K562 (cell line): ENCODE data around the gene ENO3.

Experiments
- CTCF ChIP-seq, 3 experiments: IDR thresholded peaks in 2 of 3; conservative IDR thresholded peaks in 1 of 3; 2 replicates each; pipeline ENCODE4 v1.5.1; 2011 to 2012; ENCODE audit warnings: low read length in 3 of 3, mild to moderate bottlenecking in 3 of 3, control low read depth in 2 of 3, improper control_type of control experiment in 1 of 3, inconsistent platforms in 1 of 3, low read depth in 1 of 3, mixed read lengths in 1 of 3, moderate library complexity in 1 of 3; ENCODE audit not compliant: insufficient read depth in 2 of 3
- ESRRA ChIP-seq: fragments of 450-650 bp; IDR thresholded peaks from 2 replicates; pipeline ENCODE4 v1.6.1; 2014; ENCODE audit warnings: low read depth, mild to moderate bottlenecking, moderate library complexity, borderline replicate concordance
- PTRF ChIP-seq: fragments of 450-650 bp; IDR thresholded peaks from 2 replicates; pipeline ENCODE4 v1.6.1; 2016; ENCODE audit warnings: mild to moderate bottlenecking, missing genetic modification characterization, missing compliant biosample characterization

- TF ChIP-seq ESRRA = no peak
- TF ChIP-seq CTCF (IDR thresholded peaks at IDR 0.05 in 2 of 3, conservative IDR thresholded peaks at IDR 0.05 in 1 of 3; ENCODE audit: insufficient read depth in 2 of 3, low read depth in 1 of 3, low read length in 3 of 3) = no peak
- TF ChIP-seq PTRF (tag) = no peak
These were observed 18.2 kb downstream of the ENO3 start for GRCh38 chr17:4969047-4969550.
